Astrocyte (in vitro differentiated cells and primary cell): Measurements from ENCODE around the gene CYP27B1. TPM values are rescaled to one million over a fixed set of nuclear protein-coding genes. Genes with fewer than 3 reads are reported as not detected.

Experiments used
- DNase-seq: peaks from one replicate; pipeline ENCODE4 v3.0.0-alpha.2; 2010; ENCODE audit warnings: low read depth
- FAIRE-seq: peaks from 2 replicates; lab custom pipeline; 2011; peaks lifted over from hg19 to GRCh38; lab: Jason Lieb, UNC
- H2AFZ ChIP-seq: 2 replicates; pipeline ENCODE4 v1.6.0; 2012; ENCODE audit warnings: low read depth, low read length, inconsistent platforms
- H3K27ac ChIP-seq: 2 replicates; pipeline ENCODE4 v1.5.1; 2011; ENCODE audit warnings: low read depth, low read length, inconsistent platforms
- H3K27me3 ChIP-seq: 2 replicates; pipeline ENCODE4 v1.6.0; 2011; ENCODE audit warnings: low read length, inconsistent platforms; ENCODE audit not compliant: insufficient read depth
- H3K36me3 ChIP-seq: 2 replicates; pipeline ENCODE4 v1.5.1; 2011; ENCODE audit warnings: low read length, inconsistent platforms; ENCODE audit not compliant: insufficient read depth
- H3K4me1 ChIP-seq: 2 replicates; pipeline ENCODE4 v1.5.1; 2011; ENCODE audit warnings: low read length, inconsistent platforms; ENCODE audit not compliant: insufficient read depth
- H3K4me2 ChIP-seq: 2 replicates; pipeline ENCODE4 v1.6.0; 2012; ENCODE audit warnings: low read length, inconsistent platforms
- H3K4me3 ChIP-seq: 2 replicates; pipeline ENCODE4 v1.5.1; 2011; ENCODE audit warnings: low read depth, mild to moderate bottlenecking, low read length, inconsistent platforms; ENCODE audit not compliant: insufficient read depth
- H3K79me2 ChIP-seq: 2 replicates; pipeline ENCODE4 v1.6.0; 2012; ENCODE audit warnings: mild to moderate bottlenecking, low read length, inconsistent platforms; ENCODE audit not compliant: insufficient read depth
- H3K9ac ChIP-seq: 2 replicates; pipeline ENCODE4 v1.6.0; 2012; ENCODE audit warnings: mild to moderate bottlenecking, low read length, inconsistent platforms
- H3K9me3 ChIP-seq: 2 replicates; pipeline ENCODE4 v1.5.1; 2012; ENCODE audit warnings: low read depth, mild to moderate bottlenecking, low read length, inconsistent platforms; ENCODE audit not compliant: insufficient read depth
- H4K20me1 ChIP-seq: 2 replicates; pipeline ENCODE4 v1.6.0; 2012; ENCODE audit warnings: low read length, inconsistent platforms; ENCODE audit not compliant: insufficient read depth
- H3K27ac Mint-ChIP-seq: one replicate; pipeline ENCODE4 v1.8.0; 2021; ENCODE audit warnings: mild to moderate bottlenecking, mixed read lengths; ENCODE audit not compliant: unreplicated experiment
- H3K27me3 Mint-ChIP-seq: one replicate; pipeline ENCODE4 v1.8.0; 2021; ENCODE audit warnings: low read depth, mixed read lengths; ENCODE audit not compliant: unreplicated experiment
- H3K36me3 Mint-ChIP-seq: one replicate; pipeline ENCODE4 v1.8.0; 2021; ENCODE audit warnings: low read depth, mixed read lengths; ENCODE audit not compliant: unreplicated experiment
- H3K4me1 Mint-ChIP-seq: one replicate; pipeline ENCODE4 v1.8.0; 2021; ENCODE audit warnings: low read depth, mixed read lengths; ENCODE audit not compliant: unreplicated experiment
- H3K4me3 Mint-ChIP-seq: one replicate; pipeline ENCODE4 v1.8.0; 2021; ENCODE audit warnings: mild to moderate bottlenecking, moderate library complexity, mixed read lengths; ENCODE audit not compliant: unreplicated experiment
- H3K9me3 Mint-ChIP-seq: one replicate; pipeline ENCODE4 v1.8.0; 2021; ENCODE audit warnings: mild to moderate bottlenecking, mixed read lengths; ENCODE audit not compliant: unreplicated experiment
- EZH2 ChIP-seq: IDR thresholded peaks from 2 replicates; pipeline ENCODE4 v1.6.1; 2012; ENCODE audit warnings: mild to moderate bottlenecking, low read length, inconsistent platforms; ENCODE audit not compliant: insufficient read depth
- total RNA-seq: library from RNA; stranded (reverse); gene quantifications from 2 replicates; pipeline ENCODE4 v1.2.1, GENCODE V29; 2021
- TF ChIP-seq, protein P1 (sequence below): IDR thresholded peaks from 2 replicates; pipeline ENCODE4 v1.5.1; 2011; ENCODE audit warnings: low read depth, mild to moderate bottlenecking, inconsistent platforms, low read length, moderate library complexity; ENCODE audit not compliant: insufficient read depth

Gene CYP27B1
- total RNA-seq, 1 donor from 2014 or later = 1.5 TPM

DNA sequence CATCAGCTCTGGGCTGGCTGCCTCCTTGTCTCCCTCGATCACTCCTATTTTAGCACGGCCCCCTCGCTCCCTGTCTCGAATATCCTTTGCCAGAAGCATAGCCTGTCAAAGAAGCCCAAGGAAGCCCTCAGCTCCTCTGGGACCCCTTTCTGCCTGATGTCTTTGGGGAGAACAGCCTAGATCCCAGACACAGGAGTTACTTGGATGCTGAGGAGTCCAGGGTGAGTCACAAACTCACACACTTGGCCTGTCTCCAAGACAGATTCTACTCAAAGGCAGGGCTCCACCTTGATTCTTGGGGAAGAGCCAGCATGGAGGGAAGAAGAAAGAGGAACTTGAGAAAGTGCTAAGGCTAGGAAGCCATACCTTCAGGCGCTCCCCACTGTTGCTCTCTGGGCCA lies 43.6 kb upstream of the CYP27B1 start:
- H3K27ac ChIP-seq = no peak overlapping the region
- H3K9me3 ChIP-seq = no peaks in the 10 kb centered on the region

DNA sequence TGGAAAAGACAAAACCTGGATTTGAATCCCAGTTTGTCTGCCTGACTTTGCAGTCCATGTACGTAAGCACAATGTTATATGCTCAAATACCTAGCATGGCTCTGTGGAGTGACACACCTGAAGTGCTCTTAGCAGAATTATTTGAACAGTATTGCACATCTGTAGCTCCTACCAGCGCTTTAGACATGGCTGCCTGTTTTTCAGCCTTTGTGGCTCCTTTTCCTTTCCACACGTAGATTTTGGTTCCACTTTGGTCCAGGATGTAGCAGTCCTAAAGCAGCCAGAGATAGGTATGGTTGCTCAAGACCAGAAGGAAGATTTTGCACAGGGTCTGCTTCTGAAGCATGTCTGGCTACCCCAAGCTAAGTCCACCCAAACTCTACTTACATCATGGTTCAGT lies 42.5 kb upstream of the CYP27B1 start:
- no peak for TF ChIP-seq EZH2
- TF ChIP-seq, protein P1, sequence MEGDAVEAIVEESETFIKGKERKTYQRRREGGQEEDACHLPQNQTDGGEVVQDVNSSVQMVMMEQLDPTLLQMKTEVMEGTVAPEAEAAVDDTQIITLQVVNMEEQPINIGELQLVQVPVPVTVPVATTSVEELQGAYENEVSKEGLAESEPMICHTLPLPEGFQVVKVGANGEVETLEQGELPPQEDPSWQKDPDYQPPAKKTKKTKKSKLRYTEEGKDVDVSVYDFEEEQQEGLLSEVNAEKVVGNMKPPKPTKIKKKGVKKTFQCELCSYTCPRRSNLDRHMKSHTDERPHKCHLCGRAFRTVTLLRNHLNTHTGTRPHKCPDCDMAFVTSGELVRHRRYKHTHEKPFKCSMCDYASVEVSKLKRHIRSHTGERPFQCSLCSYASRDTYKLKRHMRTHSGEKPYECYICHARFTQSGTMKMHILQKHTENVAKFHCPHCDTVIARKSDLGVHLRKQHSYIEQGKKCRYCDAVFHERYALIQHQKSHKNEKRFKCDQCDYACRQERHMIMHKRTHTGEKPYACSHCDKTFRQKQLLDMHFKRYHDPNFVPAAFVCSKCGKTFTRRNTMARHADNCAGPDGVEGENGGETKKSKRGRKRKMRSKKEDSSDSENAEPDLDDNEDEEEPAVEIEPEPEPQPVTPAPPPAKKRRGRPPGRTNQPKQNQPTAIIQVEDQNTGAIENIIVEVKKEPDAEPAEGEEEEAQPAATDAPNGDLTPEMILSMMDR = no peak
- no peak overlapping the region for H3K9ac ChIP-seq
- H3K27ac Mint-ChIP-seq = no peak overlapping the region
- H3K9me3 Mint-ChIP-seq = no peaks in the 10 kb centered on the region
- no peaks in the 10 kb centered on the region for H3K27me3 ChIP-seq
- no peak overlapping the region for H3K4me3 ChIP-seq
- DNase-seq (no peak), FAIRE-seq (no peak)
- no peaks in the 10 kb centered on the region for H3K79me2 ChIP-seq
- H2AFZ ChIP-seq = no peak overlapping the region
- peaks cover 9% of the 10 kb centered on the region for H4K20me1 ChIP-seq
- H3K27ac ChIP-seq = no peak overlapping the region
- H3K27me3 Mint-ChIP-seq = no peaks in the 10 kb centered on the region
- H3K4me3 Mint-ChIP-seq = no peak overlapping the region
- H3K9me3 ChIP-seq = no peaks in the 10 kb centered on the region
- H3K4me1 ChIP-seq = peaks cover 16% of the 10 kb centered on the region
- H3K4me2 ChIP-seq = no peak overlapping the region
- peaks cover 10% of the 10 kb centered on the region for H3K4me1 Mint-ChIP-seq
- peaks cover 12% of the 10 kb centered on the region for H3K36me3 ChIP-seq
- peaks cover 26% of the 10 kb centered on the region for H3K36me3 Mint-ChIP-seq

More for the DNA sequence above, 43.6 kb upstream of the CYP27B1 start:
- Histone ChIP-seq H3K79me2 (no peaks in the 10 kb centered on the region), H3K36me3 (peaks cover 12% of the 10 kb centered on the region), H3K4me3 (no peak overlapping the region), H3K4me2 (no peak overlapping the region), H3K27me3 (no peaks in the 10 kb centered on the region), H2AFZ (no peak overlapping the region), H3K9ac (no peak overlapping the region), H4K20me1 (peaks cover 11% of the 10 kb centered on the region), H3K4me1 (peaks cover 16% of the 10 kb centered on the region)
- Mint-ChIP-seq H3K36me3 (peaks cover 26% of the 10 kb centered on the region), H3K4me1 (peaks cover 11% of the 10 kb centered on the region), H3K27ac (no peak overlapping the region), H3K4me3 (no peak overlapping the region), H3K9me3 (no peaks in the 10 kb centered on the region), H3K27me3 (no peaks in the 10 kb centered on the region)
- no peak for TF ChIP-seq EZH2
- TF ChIP-seq, protein P1 = no peak
- FAIRE-seq = peak; percentile 13
- DNase-seq = peak; percentile 58

DNA sequence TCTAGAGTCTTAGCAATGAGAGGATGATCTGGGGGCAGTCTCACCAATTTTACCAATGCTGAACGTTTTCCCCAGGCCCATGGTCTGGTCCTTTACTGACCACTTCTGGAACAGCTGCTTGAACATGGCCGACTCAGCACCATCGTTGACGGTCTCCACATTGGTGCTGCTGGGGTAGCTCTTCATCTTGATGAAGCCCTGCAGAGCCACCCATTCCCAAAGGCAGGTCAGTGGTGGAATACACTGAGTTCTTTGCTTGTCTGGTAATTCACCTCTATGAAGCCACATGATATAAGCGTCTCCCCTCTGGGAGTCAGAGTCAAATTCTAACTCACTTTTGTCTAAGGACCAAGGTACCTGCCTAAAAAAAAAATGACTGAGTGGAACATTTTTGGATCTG lies 41.5 kb upstream of the CYP27B1 start:
- no peak overlapping the region for H2AFZ ChIP-seq
- no peaks in the 10 kb centered on the region for H3K9me3 ChIP-seq
- Mint-ChIP-seq H3K36me3 (peaks cover 29% of the 10 kb centered on the region), H3K27me3 (no peaks in the 10 kb centered on the region), H3K27ac (no peak overlapping the region), H3K4me3 (no peak overlapping the region), H3K4me1 (peaks cover 8% of the 10 kb centered on the region), H3K9me3 (no peaks in the 10 kb centered on the region)
- no peak overlapping the region for H3K9ac ChIP-seq
- FAIRE-seq (no peak), DNase-seq (no peak)
- H3K4me1 ChIP-seq = peaks cover 16% of the 10 kb centered on the region
- H3K4me3 ChIP-seq = no peak overlapping the region
- TF ChIP-seq EZH2 = no peak
- TF ChIP-seq, protein P1 = no peak
- no peak overlapping the region for H3K27ac ChIP-seq
- H3K4me2 ChIP-seq = no peak overlapping the region
- H3K27me3 ChIP-seq = no peaks in the 10 kb centered on the region
- H3K36me3 ChIP-seq = peaks cover 12% of the 10 kb centered on the region
- H3K79me2 ChIP-seq = no peaks in the 10 kb centered on the region
- no peaks in the 10 kb centered on the region for H4K20me1 ChIP-seq
